Vagina (tissue), 2 donors: Measurements from ENCODE around the gene PIWIL4. TPM values are rescaled to one million over a fixed set of nuclear protein-coding genes. Genes with fewer than 3 reads are reported as not detected.

ENCODE experiments used
- DNase-seq, 2 donors: peaks; one replicate each; pipeline ENCODE4 v3.0.0-alpha.2; 2017; ENCODE audit errors: extremely low spot score in 2 of 2
- H3K27ac ChIP-seq: fragments of 200-600 bp; sonication (generic); one replicate; pipeline ENCODE4 v1.5.1; 2019
- H3K27me3 ChIP-seq: fragments of 200-600 bp; sonication (generic); one replicate; pipeline ENCODE4 v1.5.1; 2019
- H3K36me3 ChIP-seq, 2 donors: fragments of 200-600 bp; sonication (generic); one replicate each; pipeline ENCODE4 v1.5.1; 2017 to 2019
- H3K4me1 ChIP-seq: fragments of 200-600 bp; sonication (generic); one replicate; pipeline ENCODE4 v1.5.1; 2019
- H3K4me3 ChIP-seq, 2 donors: fragments of 200-600 bp; sonication (generic); 1 replicate in 1 of 2; 2 replicates in 1 of 2; pipeline ENCODE4 v1.5.1; 2016 to 2019
- H3K9me3 ChIP-seq: fragments of 200-600 bp; sonication (generic); one replicate; pipeline ENCODE4 v1.5.1; 2019
- POLR2A ChIP-seq, 2 donors: fragments of 450-650 bp; IDR thresholded peaks; one replicate each; pipeline ENCODE4 v1.6.1; 2017; ENCODE audit warnings: antibody characterized with exemption in 2 of 2, mild to moderate bottlenecking in 2 of 2, moderate library complexity in 2 of 2
- POLR2AphosphoS5 ChIP-seq, 2 donors: sonication (generic); formaldehyde crosslinking; IDR thresholded peaks; one replicate each; pipeline ENCODE4 v1.9.0; 2017; ENCODE audit warnings: antibody characterized with exemption in 2 of 2, mild to moderate bottlenecking in 2 of 2, low read depth in 1 of 2; ENCODE audit not compliant: insufficient read depth in 1 of 2
- intact Hi-C: fragments of 100-400 bp; cut with DNase I; formaldehyde crosslinking; loops from one replicate; pipeline ENCODE4 v1.15.1; 2023
- total RNA-seq: library from RNA; depleted of rRNA; stranded (reverse); fragments of >200 nt; gene quantifications from one replicate; pipeline ENCODE4 v1.2.3, GENCODE V29; 2016
- TF ChIP-seq, protein P1 (sequence below), 3 experiments: fragments of 450-650 bp in 2 of 3; fragments of 200-600 bp in 1 of 3; sonication (generic) in 1 of 3; IDR thresholded peaks; one replicate each; pipeline ENCODE4 v1.5.1; 2017 to 2019; ENCODE audit warnings: antibody characterized with exemption in 3 of 3, mild to moderate bottlenecking in 2 of 3, moderate library complexity in 2 of 3

PIWIL4 gene
- total RNA-seq, 1 donor from 2014 or later, result 3.2 TPM

DNA sequence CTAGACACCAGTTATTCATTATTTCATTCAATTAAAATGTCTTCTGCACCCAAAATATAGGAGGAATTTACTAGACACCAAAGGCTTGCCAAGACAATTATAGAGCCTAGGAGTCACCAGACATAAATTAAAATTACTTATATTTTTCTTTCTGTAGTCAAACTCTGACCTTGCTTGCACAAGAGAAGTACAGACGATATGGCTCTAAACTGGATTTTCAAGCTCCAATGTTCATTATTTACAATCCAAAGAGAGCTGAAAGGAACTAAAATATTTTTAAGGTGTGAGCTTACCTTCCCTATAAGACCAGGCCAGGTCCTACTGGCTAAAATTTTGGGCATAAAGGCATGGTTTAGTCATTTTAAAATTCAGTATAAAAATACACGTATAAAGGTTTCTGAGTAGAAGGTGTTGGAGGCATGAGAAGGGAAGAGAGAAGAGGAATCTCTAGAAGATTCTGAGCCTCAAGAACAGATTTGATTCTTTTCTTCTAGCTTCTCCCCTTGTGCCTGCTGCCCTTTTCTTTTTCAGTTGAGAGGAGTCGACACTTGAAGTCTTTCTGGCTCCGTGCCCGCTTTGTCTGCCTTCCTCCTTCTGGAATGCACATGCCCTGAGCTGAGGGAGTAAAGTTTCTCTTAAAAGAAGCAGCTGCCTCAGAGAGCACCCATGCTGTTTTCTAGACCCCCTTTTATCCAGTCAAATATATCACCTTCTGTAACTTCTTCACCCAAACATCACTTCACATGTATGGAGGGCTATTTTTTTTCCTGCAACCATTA is 41.4 kb upstream of the PIWIL4 start:
- Histone ChIP-seq H3K36me3 (no peaks in the 10 kb centered on the region), H3K4me1 (no peaks in the 10 kb centered on the region), H3K27me3 (no peaks in the 10 kb centered on the region), H3K4me3 (no peak overlapping the region), H3K27ac (no peak overlapping the region), H3K9me3 (no peaks in the 10 kb centered on the region)
- DNase-seq, result no peak
- intact Hi-C loops, result no loop called here
- TF ChIP-seq POLR2A (IDR thresholded peaks at IDR 0.05), result no peak
- no peak for TF ChIP-seq POLR2AphosphoS5 (IDR thresholded peaks at IDR 0.05; ENCODE audit: insufficient read depth in 1 of 2, low read depth in 1 of 2)
- TF ChIP-seq, protein P1, sequence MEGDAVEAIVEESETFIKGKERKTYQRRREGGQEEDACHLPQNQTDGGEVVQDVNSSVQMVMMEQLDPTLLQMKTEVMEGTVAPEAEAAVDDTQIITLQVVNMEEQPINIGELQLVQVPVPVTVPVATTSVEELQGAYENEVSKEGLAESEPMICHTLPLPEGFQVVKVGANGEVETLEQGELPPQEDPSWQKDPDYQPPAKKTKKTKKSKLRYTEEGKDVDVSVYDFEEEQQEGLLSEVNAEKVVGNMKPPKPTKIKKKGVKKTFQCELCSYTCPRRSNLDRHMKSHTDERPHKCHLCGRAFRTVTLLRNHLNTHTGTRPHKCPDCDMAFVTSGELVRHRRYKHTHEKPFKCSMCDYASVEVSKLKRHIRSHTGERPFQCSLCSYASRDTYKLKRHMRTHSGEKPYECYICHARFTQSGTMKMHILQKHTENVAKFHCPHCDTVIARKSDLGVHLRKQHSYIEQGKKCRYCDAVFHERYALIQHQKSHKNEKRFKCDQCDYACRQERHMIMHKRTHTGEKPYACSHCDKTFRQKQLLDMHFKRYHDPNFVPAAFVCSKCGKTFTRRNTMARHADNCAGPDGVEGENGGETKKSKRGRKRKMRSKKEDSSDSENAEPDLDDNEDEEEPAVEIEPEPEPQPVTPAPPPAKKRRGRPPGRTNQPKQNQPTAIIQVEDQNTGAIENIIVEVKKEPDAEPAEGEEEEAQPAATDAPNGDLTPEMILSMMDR (IDR thresholded peaks at IDR 0.05), result no peak

GRCh38 chr11:94526645-94527438 is 40.3 kb upstream of the PIWIL4 start:
- Histone ChIP-seq H3K4me3 (no peak overlapping the region), H3K9me3 (no peaks in the 10 kb centered on the region), H3K27me3 (no peaks in the 10 kb centered on the region), H3K4me1 (no peaks in the 10 kb centered on the region), H3K27ac (no peak overlapping the region), H3K36me3 (no peaks in the 10 kb centered on the region)
- TF ChIP-seq, protein P1 (IDR thresholded peaks at IDR 0.05), result no peak
- TF ChIP-seq POLR2A (IDR thresholded peaks at IDR 0.05) (no peak), POLR2AphosphoS5 (IDR thresholded peaks at IDR 0.05; ENCODE audit: insufficient read depth in 1 of 2, low read depth in 1 of 2) (no peak)
- no peak for DNase-seq
- intact Hi-C loops, result no loop called here

DNA sequence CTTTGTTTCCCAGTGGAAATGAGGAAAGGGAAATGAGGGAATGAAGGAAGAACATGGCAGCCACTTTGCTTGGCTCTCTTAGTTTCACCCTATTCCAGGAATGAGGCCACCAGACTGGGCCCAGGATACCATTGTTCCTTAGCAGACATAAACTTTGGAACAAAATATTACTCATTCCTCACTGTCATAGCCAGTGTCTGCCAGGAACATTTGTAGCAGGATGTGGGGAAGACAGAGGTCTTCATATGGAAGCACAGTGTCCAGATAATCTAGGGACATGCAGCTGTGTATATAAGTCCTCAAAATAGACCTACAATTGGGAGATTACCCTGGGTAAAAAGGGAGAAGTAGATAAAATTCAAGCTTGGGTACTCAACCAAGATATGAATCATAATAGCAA is 38.6 kb upstream of the PIWIL4 start:
- Histone ChIP-seq H3K27me3 (no peaks in the 10 kb centered on the region), H3K4me1 (no peaks in the 10 kb centered on the region), H3K9me3 (no peaks in the 10 kb centered on the region), H3K4me3 (no peak overlapping the region), H3K27ac (no peak overlapping the region), H3K36me3 (no peaks in the 10 kb centered on the region)
- no peak for DNase-seq
- intact Hi-C loops, result no loop called here
- TF ChIP-seq, protein P1 (IDR thresholded peaks at IDR 0.05), result no peak

- intact Hi-C loops, result no loop called here
These were observed 35.0 kb upstream of the PIWIL4 start for GRCh38 chr11:94532211-94532610.

More at GRCh38 chr11:94532211-94532610, 35.0 kb upstream of the PIWIL4 start:
- Histone ChIP-seq H3K36me3 (no peaks in the 10 kb centered on the region), H3K27ac (no peak overlapping the region), H3K27me3 (no peaks in the 10 kb centered on the region), H3K4me3 (no peak overlapping the region), H3K4me1 (no peaks in the 10 kb centered on the region), H3K9me3 (no peaks in the 10 kb centered on the region)
- TF ChIP-seq, protein P1 (IDR thresholded peaks at IDR 0.05), result no peak
- TF ChIP-seq POLR2AphosphoS5 (IDR thresholded peaks at IDR 0.05; ENCODE audit: insufficient read depth in 1 of 2, low read depth in 1 of 2), result no peak
- TF ChIP-seq POLR2A (IDR thresholded peaks at IDR 0.05), result no peak
- DNase-seq, result no peak
